Endometrial microvascular endothelial cells (primary cell): Measurements from ENCODE around the gene SLC5A10. TPM values are rescaled to one million over a fixed set of nuclear protein-coding genes. Genes with fewer than 3 reads are reported as not detected.
"Not testable (repeated sequence)": the region's sequence is repeated elsewhere in the genome, so short reads cannot be mapped to it uniquely, and the experiment has no call there.

ENCODE experiments used
- in situ Hi-C: cut with HindIII; loops from 2 replicates; pipeline ENCODE4 v1.10.0; 2017; ENCODE audit warnings: low sequenced_read_pairs, low pct_unique_long_range_greater_than_20kb; ENCODE audit errors: inconsistent ontology term
- total RNA-seq: library from RNA; depleted of rRNA; stranded (reverse); fragments of >200 nt; gene quantifications from one replicate; pipeline ENCODE4 v1.2.3, GENCODE V29; 2015; ENCODE audit errors: inconsistent ontology term

Gene SLC5A10
- total RNA-seq, 1 donor from 2014 or later: not detected

GRCh38 chr17:18938692-18939023 is 13.3 kb upstream of the SLC5A10 start:
- in situ Hi-C loops: no loop called here

- in situ Hi-C loops: no loop called here
Observed at GRCh38 chr17:18944646-18945045, 7.3 kb upstream of the SLC5A10 start.

GRCh38 chr17:18946536-18946935 is 5.4 kb upstream of the SLC5A10 start:
- in situ Hi-C loops: no loop called here

- in situ Hi-C loops: no loop called here
Observed at GRCh38 chr17:18947866-18948265, 4.1 kb upstream of the SLC5A10 start.

GRCh38 chr17:18948476-18949006 is 3.4 kb upstream of the SLC5A10 start:
- in situ Hi-C loops: no loop called here

GRCh38 chr17:18949566-18949965 is 2.4 kb upstream of the SLC5A10 start:
- in situ Hi-C loops: no loop called here

GRCh38 chr17:18950346-18950745 is 1.6 kb upstream of the SLC5A10 start:
- in situ Hi-C loops: no loop called here

- in situ Hi-C loops: no loop called here
Observed at GRCh38 chr17:18950944-18951905, 740 bp upstream of the SLC5A10 start.

- in situ Hi-C loops: no loop called here
Observed at GRCh38 chr17:18953231-18953728, 1.3 kb downstream of the SLC5A10 start.

- in situ Hi-C loops: no loop called here
Observed at GRCh38 chr17:18954321-18954720, 2.4 kb downstream of the SLC5A10 start.

- in situ Hi-C loops: no loop called here
Observed at GRCh38 chr17:18955009-18955408, 3.0 kb downstream of the SLC5A10 start.

- in situ Hi-C loops: not testable (repeated sequence)
Observed at GRCh38 chr17:18956021-18956420, 4.1 kb downstream of the SLC5A10 start.

GRCh38 chr17:18956581-18956980 is 4.6 kb downstream of the SLC5A10 start:
- in situ Hi-C loops: no loop called here

- in situ Hi-C loops: no loop called here
Observed at GRCh38 chr17:18957831-18958230, 5.9 kb downstream of the SLC5A10 start.

GRCh38 chr17:18958611-18959010 is 6.6 kb downstream of the SLC5A10 start:
- in situ Hi-C loops: no loop called here

- in situ Hi-C loops: no loop called here
Observed at GRCh38 chr17:18959071-18959844, 7.3 kb downstream of the SLC5A10 start.

GRCh38 chr17:18959845-18960240 is 7.9 kb downstream of the SLC5A10 start:
- in situ Hi-C loops: no loop called here

- in situ Hi-C loops: no loop called here
Observed at GRCh38 chr17:18960241-18960665, 8.3 kb downstream of the SLC5A10 start.

GRCh38 chr17:18960803-18961511 is 9.0 kb downstream of the SLC5A10 start:
- in situ Hi-C loops: no loop called here
